GM23248 (cell line): ENCODE results near the gene WDR91.

Source experiments
- EZH2 ChIP-seq: fragments of 200-600 bp; sonication (generic); IDR thresholded peaks from 2 replicates; pipeline ENCODE4 v1.6.1; 2018; ENCODE audit warnings: antibody characterized with exemption, mild to moderate bottlenecking; ENCODE audit not compliant: insufficient read depth, poor library complexity, severe bottlenecking
- EZH2phosphoT487 ChIP-seq: fragments of 200-600 bp; sonication (generic); IDR thresholded peaks from 2 replicates; pipeline ENCODE4 v1.6.1; 2018; ENCODE audit warnings: antibody characterized with exemption, moderate library complexity, mild to moderate bottlenecking, low read depth; ENCODE audit not compliant: insufficient read depth

DNA sequence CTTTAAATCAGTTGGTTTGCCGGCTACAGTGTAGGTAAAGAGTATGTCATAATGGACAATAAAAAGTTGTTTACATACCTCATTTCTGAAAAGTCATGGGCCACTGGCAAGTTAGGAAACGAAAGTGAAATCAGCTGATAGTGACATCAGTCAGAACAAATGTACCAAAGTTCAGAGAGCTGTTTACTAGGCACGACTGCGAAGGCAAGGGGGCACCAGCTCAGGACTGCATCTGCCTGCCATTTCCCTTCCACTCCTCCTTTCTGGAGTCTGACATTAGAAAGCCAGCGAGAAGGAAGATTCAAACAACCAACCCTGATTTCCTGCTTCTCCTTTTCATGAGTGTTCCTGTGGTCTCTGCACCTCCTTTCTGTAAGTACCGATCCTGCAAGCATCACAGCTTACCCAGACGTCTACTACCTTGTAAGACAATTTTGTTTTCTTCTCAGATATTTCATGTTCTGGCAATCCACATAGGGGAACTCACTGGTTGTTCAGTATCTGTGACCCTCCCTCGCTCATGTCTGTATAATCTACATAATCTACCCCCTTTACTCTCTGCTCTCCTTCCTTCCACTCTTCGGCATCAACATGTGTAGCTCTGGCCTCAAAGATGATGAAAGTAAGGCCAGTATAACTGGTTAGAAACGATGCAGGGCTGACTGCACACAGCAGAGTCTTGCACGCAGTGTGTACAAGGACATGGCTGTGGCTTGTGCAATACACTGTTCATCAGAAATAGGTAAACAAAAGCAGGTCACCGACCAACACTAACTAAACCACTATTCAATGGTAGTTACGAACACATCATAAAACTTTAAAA, 63.2 kb downstream of the WDR91 start, which contains the start of gene TMEM140:
- TF ChIP-seq EZH2phosphoT487 (no peak), EZH2 (no peak)
